H1 (cell line): ENCODE measurements around the gene PHACTR2. TPM values are rescaled to one million over a fixed set of nuclear protein-coding genes. Genes with fewer than 3 reads are reported as not detected.

ENCODE experiments used
- CTCF ChIA-PET: fragments of 300-600 bp; sonication (Branson Sonifier 250); formaldehyde crosslinking; loops from one replicate; lab custom pipeline; 2021; ENCODE audit not compliant: partially characterized antibody; lab: Charles Lee
- POLR2A ChIA-PET: fragments of 300-600 bp; sonication (Branson Sonifier 250); formaldehyde crosslinking; loops from one replicate; lab custom pipeline; 2021; ENCODE audit warnings: inconsistent platforms; ENCODE audit not compliant: partially characterized antibody; lab: Charles Lee
- DNase-seq, 2 experiments: peaks; one replicate each; pipeline versions ENCODE4 v3.0.0 to v3.0.0-alpha.2; 2010 to 2022; ENCODE audit warnings: low spot score in 2 of 2, low read depth in 1 of 2, mixed read lengths in 1 of 2
- FAIRE-seq: peaks from 2 replicates; lab custom pipeline; 2011; peaks lifted over from hg19 to GRCh38; lab: Jason Lieb, UNC
- H2AFZ ChIP-seq: 2 replicates; pipeline ENCODE4 v1.8.1; 2012; ENCODE audit warnings: low read length, inconsistent platforms
- H2AK5ac ChIP-seq: 2 replicates; pipeline ENCODE4 v1.6.1; 2013; ENCODE audit warnings: low read depth, low read length
- H2BK120ac ChIP-seq: replicated peaks from 2 replicates; pipeline ENCODE3; 2013; ENCODE audit warnings: low read depth, low read length, inconsistent platforms
- H2BK12ac ChIP-seq: 2 replicates; pipeline ENCODE4 v1.6.1; 2013; ENCODE audit warnings: low read depth, low read length
- H2BK15ac ChIP-seq: 2 replicates; pipeline ENCODE4 v1.6.1; 2013; ENCODE audit warnings: low read length
- H2BK20ac ChIP-seq: 2 replicates; pipeline ENCODE4 v1.6.1; 2013; ENCODE audit warnings: low read length
- H2BK5ac ChIP-seq: 2 replicates; pipeline ENCODE4 v1.6.1; 2013; ENCODE audit warnings: low read depth, low read length
- H3K14ac ChIP-seq: 2 replicates; pipeline ENCODE4 v1.6.1; 2013; ENCODE audit warnings: inconsistent platforms; ENCODE audit not compliant: insufficient read length
- H3K18ac ChIP-seq: 2 replicates; pipeline ENCODE4 v1.6.1; 2013; ENCODE audit warnings: low read length; ENCODE audit errors: extremely low read depth
- H3K23ac ChIP-seq: 2 replicates; pipeline ENCODE4 v1.6.1; 2013; ENCODE audit warnings: inconsistent platforms; ENCODE audit not compliant: insufficient read length
- H3K23me2 ChIP-seq: 2 replicates; pipeline ENCODE4 v1.6.1; 2013; ENCODE audit warnings: low read depth, low read length
- H3K27ac ChIP-seq: 2 replicates; pipeline ENCODE4 v1.6.1; 2011; ENCODE audit warnings: low read depth, low read length, inconsistent platforms
- H3K27me3 ChIP-seq, 4 experiments: replicated peaks in 1 of 4; 1 replicate in 1 of 4; 2 replicates in 3 of 4; pipeline versions ENCODE4 v1.6.1 to v1.8.1; 2011 to 2013; ENCODE audit warnings: low read length in 3 of 4, mild to moderate bottlenecking in 3 of 4, inconsistent platforms in 2 of 4, mixed read lengths in 2 of 4, moderate library complexity in 1 of 4; ENCODE audit not compliant: control insufficient read depth in 3 of 4, insufficient read depth in 3 of 4; ENCODE audit errors: extremely low read depth in 1 of 4
- H3K36me3 ChIP-seq, 4 experiments: 2 replicates each; pipeline versions ENCODE4 v1.6.1 to v1.8.1; 2011 to 2013; ENCODE audit warnings: mild to moderate bottlenecking in 4 of 4, low read length in 3 of 4, moderate library complexity in 2 of 4, control low read depth in 1 of 4, inconsistent platforms in 1 of 4; ENCODE audit not compliant: insufficient read depth in 4 of 4, control insufficient read depth in 2 of 4
- H3K4ac ChIP-seq: replicated peaks from 2 replicates; pipeline ENCODE3; 2013; ENCODE audit warnings: low read length, low read depth, mixed read lengths, inconsistent platforms; ENCODE audit not compliant: insufficient read length
- H3K4me1 ChIP-seq, 4 experiments: replicated peaks in 1 of 4; 1 replicate in 1 of 4; 2 replicates in 3 of 4; pipeline versions ENCODE4 v1.6.1 to v1.8.1; 2011 to 2013; ENCODE audit warnings: low read length in 3 of 4, inconsistent platforms in 2 of 4, mixed read lengths in 1 of 4; ENCODE audit not compliant: insufficient read depth in 4 of 4, control insufficient read depth in 3 of 4
- H3K4me2 ChIP-seq, 2 experiments: 2 replicates each; pipeline versions ENCODE4 v1.6.1 to v1.8.1; 2011 to 2013; ENCODE audit warnings: low read depth in 2 of 2, low read length in 2 of 2, control low read depth in 1 of 2, inconsistent platforms in 1 of 2, mild to moderate bottlenecking in 1 of 2; ENCODE audit not compliant: insufficient read depth in 1 of 2
- H3K4me3 ChIP-seq, 4 experiments: fragments of 200-600, 300-600 bp in 1 of 4; sonication (generic), shearing (Covaris generic), sonication (Bioruptor Twin) in 1 of 4; 2 replicates each; pipeline versions ENCODE4 v1.5.1 to v1.8.1; 2011 to 2016; ENCODE audit warnings: low read length in 4 of 4, low read depth in 3 of 4, control low read depth in 2 of 4, inconsistent platforms in 2 of 4, mild to moderate bottlenecking in 2 of 4, mixed read lengths in 1 of 4, moderate library complexity in 1 of 4; ENCODE audit not compliant: insufficient read depth in 2 of 4; ENCODE audit errors: extremely low read depth in 1 of 4
- H3K56ac ChIP-seq: replicated peaks from 2 replicates; pipeline ENCODE3; 2013; ENCODE audit warnings: low read depth, mild to moderate bottlenecking, mixed read lengths, low read length, inconsistent platforms; ENCODE audit not compliant: insufficient read length
- H3K79me1 ChIP-seq: 2 replicates; pipeline ENCODE4 v1.6.1; 2013; ENCODE audit warnings: low read depth, low read length, control low read depth
- H3K79me2 ChIP-seq, 2 experiments: 2 replicates each; pipeline versions ENCODE4 v1.6.1 to v1.8.1; 2012 to 2013; ENCODE audit warnings: low read length in 2 of 2, mild to moderate bottlenecking in 2 of 2, inconsistent platforms in 1 of 2; ENCODE audit not compliant: insufficient read depth in 2 of 2, control insufficient read depth in 1 of 2
- H3K9ac ChIP-seq, 4 experiments: replicated peaks in 1 of 4; 1 replicate in 1 of 4; 2 replicates in 3 of 4; pipeline versions ENCODE4 v1.6.1 to v1.8.1; 2011 to 2013; ENCODE audit warnings: low read depth in 3 of 4, low read length in 3 of 4, control low read depth in 2 of 4, mild to moderate bottlenecking in 2 of 4, moderate library complexity in 2 of 4, inconsistent platforms in 1 of 4; ENCODE audit errors: extremely low read depth in 1 of 4
- H3K9me3 ChIP-seq, 2 experiments: 2 replicates each; pipeline versions ENCODE4 v1.6.1 to v1.8.1; 2012 to 2013; ENCODE audit warnings: mild to moderate bottlenecking in 2 of 2, moderate library complexity in 2 of 2, control low read depth in 1 of 2, inconsistent platforms in 1 of 2, low read depth in 1 of 2, low read length in 1 of 2, mixed read lengths in 1 of 2; ENCODE audit not compliant: insufficient read depth in 2 of 2
- H4K20me1 ChIP-seq, 2 experiments: replicated peaks in 1 of 2; 2 replicates each; pipeline versions ENCODE3 to v1.8.1; 2011 to 2013; ENCODE audit warnings: inconsistent platforms in 2 of 2, low read length in 2 of 2, mild to moderate bottlenecking in 1 of 2; ENCODE audit not compliant: insufficient read depth in 2 of 2, control insufficient read depth in 1 of 2
- H4K5ac ChIP-seq: 2 replicates; pipeline ENCODE4 v1.6.1; 2013; ENCODE audit warnings: low read length, low read depth, mixed read lengths, inconsistent platforms; ENCODE audit not compliant: insufficient read length
- H4K8ac ChIP-seq: 2 replicates; pipeline ENCODE4 v1.8.0; 2013; ENCODE audit warnings: mild to moderate bottlenecking, moderate library complexity, low read length, inconsistent platforms; ENCODE audit not compliant: insufficient read depth; ENCODE audit errors: extremely low read depth
- H4K91ac ChIP-seq: replicated peaks from 2 replicates; pipeline ENCODE3; 2013; ENCODE audit warnings: low read length, mixed read lengths, inconsistent platforms; ENCODE audit not compliant: insufficient read length
- ATF2 ChIP-seq: IDR thresholded peaks from 2 replicates; pipeline ENCODE4 v1.6.1; 2012; ENCODE audit warnings: low read length, inconsistent platforms
- GABPA ChIP-seq: IDR thresholded peaks from 2 replicates; pipeline ENCODE4 v1.6.1; 2011; ENCODE audit warnings: mild to moderate bottlenecking, low read length, moderate library complexity, borderline replicate concordance; ENCODE audit not compliant: insufficient read depth
- KDM1A ChIP-seq: fragments of 200-600, 300-600 bp; sonication (generic); IDR thresholded peaks from 2 replicates; pipeline ENCODE4 v1.7.1; 2016; ENCODE audit warnings: mild to moderate bottlenecking, low read length, borderline replicate concordance
- MAX ChIP-seq: IDR thresholded peaks from 2 replicates; pipeline ENCODE4 v1.6.1; 2012; ENCODE audit warnings: inconsistent platforms
- RFX5 ChIP-seq: IDR thresholded peaks from 2 replicates; pipeline ENCODE4 v1.6.1; 2011; ENCODE audit warnings: low read depth, low read length, improper control_type of control experiment, borderline replicate concordance
- WGBS, 2 experiments: shearing (Covaris generic) in 1 of 2; methylation state at CpG; one replicate each; pipeline versions ENCODE4 v1.1.6 to v1.1.7; 2013 to 2015; ENCODE audit warnings: low lambda C conversion rate in 2 of 2, mixed read lengths in 2 of 2, inconsistent platforms in 1 of 2, low coverage in 1 of 2, missing lambda C conversion rate in 1 of 2; ENCODE audit not compliant: insufficient replicate concordance in 2 of 2, insufficient coverage in 1 of 2, insufficient read length in 1 of 2; ENCODE audit errors: extremely low coverage in 1 of 2, missing lambda C conversion rate in 1 of 2; 5-methylcytosine and 5-hydroxymethylcytosine counted together
- polyA plus RNA-seq, 7 experiments: library from polyadenylated mRNA; depleted of rRNA in 3 of 7; stranded (reverse) in 5 of 7; unstranded in 2 of 7; fragments of >200 nt in 5 of 7; fragments of 200-250 nt in 2 of 7; gene quantifications; 1 replicate in 5 of 7; 2 replicates in 1 of 7; 4 replicates in 1 of 7; pipeline versions ENCODE4 v1.2.1 to v1.2.3, GENCODE V29; 2011 to 2013; ENCODE audit warnings: missing spikeins in 2 of 7, mixed read lengths in 2 of 7
- total RNA-seq: library from RNA; stranded (reverse); fragmentation: NEBNext Ultra II Directional; extraction: Animal tissue kit (Norgen Biotek cat#: 25700); gene quantifications from 2 replicates; pipeline ENCODE4 v1.2.1, GENCODE V29; 2021

The PHACTR2 gene
- total and polyA plus RNA-seq, 2 of the 8 experiments (the other 6 are each of a cell fraction or from before 2014, with no cell fraction given), result 16.9 to 131 TPM

- H3K14ac ChIP-seq, result no peak overlapping the region
- no peak overlapping the region for H3K56ac ChIP-seq
- H4K91ac ChIP-seq, result no peak overlapping the region
- no peak overlapping the region for H3K18ac ChIP-seq
- peaks cover 2% of the 10 kb centered on the region; the same call in 1 of the 2 replicates for H3K23me2 ChIP-seq
- no peak overlapping the region for H2AFZ ChIP-seq
- H3K9ac ChIP-seq, result no peak overlapping the region
- H4K5ac ChIP-seq, result no peak overlapping the region
- TF ChIP-seq MAX (no peak), RFX5 (no peak), GABPA (no peak), KDM1A (no peak), ATF2 (no peak)
- peaks cover 0 to 20% of the 10 kb centered on the region in 2 experiments; a peak in 2 of 4 replicates for H3K79me2 ChIP-seq
- H3K27ac ChIP-seq, result no peak overlapping the region
- no peak overlapping the region for H3K4ac ChIP-seq
- no peak overlapping the region for H2BK20ac ChIP-seq
- CTCF ChIA-PET, result interaction anchor here (1.3 to 1.4 kb wide), 2 partner anchors 11 to 65 kb away, joined by 3 read pairs; no protein-coding TSS in a partner anchor
- H3K4me3 ChIP-seq, result no peak overlapping the region
- H2BK15ac ChIP-seq, result no peak overlapping the region
- DNase-seq (no peak), FAIRE-seq (no peak)
- no peak overlapping the region for H3K4me2 ChIP-seq
- POLR2A ChIA-PET, result no interaction called here
- no peaks in the 10 kb centered on the region for H3K27me3 ChIP-seq
- WGBS, 2 experiments, result 97% methylated on average over 4 of the region's 4 CpGs; no CpG with 5 or more reads in 1 of the 2 experiments
- H3K4me1 ChIP-seq, result peaks cover 0 to 17% (median 8%) of the 10 kb centered on the region in 4 experiments; a peak in 6 of 7 replicates
- no peaks in the 10 kb centered on the region for H3K79me1 ChIP-seq
- H2BK5ac ChIP-seq, result no peak overlapping the region
- H3K36me3 ChIP-seq, result peaks cover 0 to 29% (median 9%) of the 10 kb centered on the region in 4 experiments; a peak in 7 of 8 replicates
- no peak overlapping the region for H2AK5ac ChIP-seq
- no peak overlapping the region for H2BK12ac ChIP-seq
- H3K9me3 ChIP-seq, result no peaks in the 10 kb centered on the region
- no peak overlapping the region; the same call in 1 of the 2 replicates for H4K8ac ChIP-seq
- no peak overlapping the region for H3K23ac ChIP-seq
- no peak overlapping the region for H2BK120ac ChIP-seq
- H4K20me1 ChIP-seq, result no peaks in the 10 kb centered on the region
Observed at GRCh38 chr6:143754204-143754603, 76.4 kb downstream of the PHACTR2 start.
